ENCODE data around the gene TADA3.

GRCh38 chr3:9739181-9739580 lies 53.1 kb downstream of the TADA3 start:
- TF ChIP-seq POLR2A (IDR thresholded peaks at IDR 0.05) (no peak), CTCF (IDR thresholded peaks at IDR 0.05) (no peak), EP300 (IDR thresholded peaks at IDR 0.05; ENCODE audit: low read depth) (no peak)
